OCI-M2 (cell line): ENCODE data around the gene HHAT.

ENCODE experiments used
- DNase-seq: peaks from one replicate; lab custom pipeline; 2025; ENCODE audit not compliant: unreplicated experiment; lab: John Stamatoyannopoulos, UW

The HHAT gene

DNA sequence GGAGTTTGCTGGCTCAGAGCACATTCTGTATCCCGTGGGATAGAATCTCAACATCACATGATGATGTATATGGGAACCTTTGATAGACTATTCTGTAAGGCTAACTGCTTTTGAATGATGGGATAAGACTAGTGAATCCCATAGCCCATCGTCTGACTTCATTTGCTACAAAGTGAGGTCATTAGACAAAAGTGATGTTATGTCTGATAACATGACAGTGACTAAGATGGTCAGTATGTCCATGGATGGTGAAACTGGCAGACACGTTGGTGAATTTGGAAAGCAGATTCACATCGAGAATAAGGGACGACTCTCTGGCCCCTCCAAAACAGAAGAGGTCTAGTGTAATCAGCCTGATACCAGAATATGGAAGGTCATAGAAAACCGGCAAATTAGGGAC, 108.4 kb downstream of the HHAT start:
- DNase-seq, result no peak

DNA sequence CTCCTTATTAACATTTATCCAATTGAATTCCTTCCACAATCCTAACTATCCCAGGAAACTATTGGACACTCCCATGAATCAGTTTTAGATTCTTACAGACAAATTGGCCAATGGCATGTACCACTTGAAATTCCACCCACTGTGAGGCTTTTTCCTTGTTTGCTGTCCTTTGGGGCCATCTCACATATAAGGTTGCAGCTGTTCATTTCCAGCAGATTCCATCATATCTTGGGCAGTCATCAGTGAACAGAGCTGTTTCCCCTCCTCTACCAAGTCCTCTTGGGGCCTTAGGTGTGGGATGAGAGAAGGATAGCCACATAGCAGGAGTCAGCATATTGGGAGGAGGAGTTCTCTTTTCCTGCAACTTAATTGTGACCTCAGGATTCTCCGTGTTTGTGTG, 109.1 kb downstream of the HHAT start:
- no peak for DNase-seq

DNA sequence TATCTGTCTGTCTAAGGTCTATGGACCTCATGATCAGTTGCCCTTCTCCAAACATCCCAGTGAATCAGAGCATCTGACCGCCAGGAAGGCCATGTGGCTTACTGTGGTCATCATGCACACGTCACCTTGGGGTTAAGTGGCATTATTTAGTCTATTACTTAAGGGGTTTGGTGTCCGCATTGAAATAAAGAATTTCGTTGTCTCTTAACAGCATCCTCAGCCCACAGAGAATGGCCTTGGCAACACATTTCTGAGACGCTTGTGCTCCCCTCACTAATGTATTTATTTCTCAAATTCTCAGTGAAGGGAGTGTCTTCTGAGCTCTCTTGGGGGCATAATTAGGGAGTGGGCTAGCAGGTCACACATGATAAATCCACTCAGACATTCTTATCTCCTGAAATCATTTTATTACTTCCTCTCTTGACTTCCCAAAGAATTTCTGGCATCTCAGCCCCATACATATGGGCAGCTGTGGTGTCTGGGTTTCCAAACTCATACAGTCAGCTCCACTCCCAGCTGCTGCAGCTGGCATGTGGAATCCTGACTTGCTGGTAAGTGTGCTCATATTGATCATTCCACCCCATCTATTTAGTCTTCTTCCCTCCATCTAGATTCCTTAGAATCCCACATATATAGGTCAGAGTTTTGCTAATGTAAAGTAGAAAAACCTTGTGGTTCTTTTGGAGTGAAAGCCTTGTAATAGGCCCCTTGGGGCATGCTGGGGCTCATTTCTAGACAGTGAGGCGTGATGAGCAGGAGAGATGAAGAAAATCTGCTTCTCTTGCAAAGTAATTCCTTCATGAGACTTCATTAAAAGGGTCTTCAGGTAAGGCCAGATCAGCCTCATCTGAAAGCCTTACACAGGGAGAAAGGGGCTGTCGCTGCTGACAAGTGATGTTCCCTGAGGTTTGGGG, 110.5 kb downstream of the HHAT start:
- DNase-seq, result no peak

DNA sequence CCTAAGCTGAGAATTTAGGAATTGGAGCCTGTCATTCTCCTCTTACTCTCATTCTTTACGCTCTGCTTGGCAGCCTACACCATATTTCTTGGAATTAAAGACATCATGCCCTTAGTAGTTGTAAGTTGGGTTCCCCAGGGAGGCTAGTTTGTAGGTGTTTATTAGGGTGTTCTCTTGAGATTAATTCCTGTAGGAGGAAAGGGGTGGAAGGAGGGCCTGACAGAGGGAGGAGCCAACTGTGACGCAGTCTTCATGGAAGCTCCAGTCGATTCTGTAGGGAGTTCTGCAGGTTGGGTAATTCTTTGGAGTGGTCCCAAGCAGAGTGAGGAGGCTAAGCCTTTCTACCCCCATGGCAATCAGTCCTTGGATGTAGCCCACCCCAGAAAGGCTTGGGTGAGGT, 111.4 kb downstream of the HHAT start:
- no peak for DNase-seq

DNA sequence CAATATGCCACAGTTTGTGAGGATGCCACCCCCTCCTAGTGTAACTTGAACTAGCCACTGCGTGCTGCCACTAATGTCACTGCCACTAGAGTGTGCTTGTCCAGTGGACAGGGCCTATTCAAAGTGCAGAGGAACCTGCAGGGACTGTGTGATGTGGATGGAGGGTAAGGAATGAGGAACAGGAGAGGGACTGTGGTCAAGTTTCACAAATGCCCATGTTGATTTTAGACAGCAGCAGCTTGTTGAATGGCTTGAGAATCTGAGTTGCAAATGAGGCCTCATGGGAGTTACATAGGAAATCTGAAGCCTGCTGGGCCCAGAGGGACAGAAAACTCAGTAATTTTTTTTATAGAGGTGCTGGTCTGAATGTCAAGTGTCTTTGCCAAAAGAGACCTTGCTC, 112.3 kb downstream of the HHAT start:
- DNase-seq, result no peak

DNA sequence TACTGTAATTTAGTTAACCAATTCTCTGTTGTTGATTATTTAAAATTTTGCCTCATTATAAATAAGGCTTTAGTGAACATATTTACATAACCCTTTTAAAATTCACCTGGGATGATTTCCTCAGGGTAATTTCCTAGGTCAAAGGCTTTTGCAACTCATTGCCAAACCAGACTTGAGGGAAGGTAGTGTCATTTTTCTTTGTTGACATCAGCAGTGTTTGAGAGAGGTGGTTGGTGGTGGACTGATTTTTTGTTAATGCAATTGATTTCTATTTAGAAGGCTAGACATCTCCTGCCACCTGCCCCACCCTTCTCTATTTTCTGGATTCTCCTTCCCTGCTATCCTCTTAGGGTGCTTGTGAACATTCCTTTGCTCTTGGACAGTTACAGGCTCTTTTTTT, 116.8 kb downstream of the HHAT start:
- DNase-seq, result no peak

DNA sequence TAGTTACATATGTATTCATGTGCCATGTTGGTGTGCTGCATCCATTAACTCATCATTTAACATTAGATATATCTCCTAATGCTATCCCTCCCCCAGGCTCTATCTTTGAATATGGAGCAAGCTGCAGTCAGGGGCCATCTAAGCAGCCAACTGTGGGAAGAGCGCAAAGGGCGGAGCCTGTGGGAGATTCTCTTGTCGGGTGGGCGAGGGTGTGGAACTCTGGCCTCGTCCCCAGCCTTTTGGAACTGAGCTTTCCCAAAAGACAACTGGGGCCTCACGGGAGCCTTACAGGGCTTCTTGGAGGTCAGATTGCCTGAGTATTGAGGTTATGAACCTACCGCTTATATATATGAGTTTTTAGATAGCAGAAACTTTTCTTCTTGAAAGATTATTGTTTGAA, 117.2 kb downstream of the HHAT start:
- DNase-seq, result no peak

DNA sequence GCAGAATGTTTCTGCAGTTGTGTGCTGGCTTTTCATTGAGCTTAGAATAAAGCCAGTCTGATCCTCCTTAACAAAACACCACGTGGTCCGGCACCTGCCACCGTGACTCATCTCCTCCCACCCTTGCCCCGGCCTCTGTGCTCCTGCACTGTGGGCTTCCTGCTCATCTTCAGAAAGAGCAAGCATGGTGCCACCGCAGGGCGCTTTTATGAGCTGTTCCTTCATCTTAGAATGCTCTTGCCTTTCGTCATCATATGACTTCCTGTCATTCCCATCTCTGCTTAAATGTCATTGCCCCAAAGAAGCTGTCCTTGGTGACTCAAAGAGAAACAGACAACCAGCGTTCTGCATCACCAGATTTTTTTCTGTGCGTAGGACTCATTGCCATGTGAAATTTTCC, 117.8 kb downstream of the HHAT start:
- no peak for DNase-seq

DNA sequence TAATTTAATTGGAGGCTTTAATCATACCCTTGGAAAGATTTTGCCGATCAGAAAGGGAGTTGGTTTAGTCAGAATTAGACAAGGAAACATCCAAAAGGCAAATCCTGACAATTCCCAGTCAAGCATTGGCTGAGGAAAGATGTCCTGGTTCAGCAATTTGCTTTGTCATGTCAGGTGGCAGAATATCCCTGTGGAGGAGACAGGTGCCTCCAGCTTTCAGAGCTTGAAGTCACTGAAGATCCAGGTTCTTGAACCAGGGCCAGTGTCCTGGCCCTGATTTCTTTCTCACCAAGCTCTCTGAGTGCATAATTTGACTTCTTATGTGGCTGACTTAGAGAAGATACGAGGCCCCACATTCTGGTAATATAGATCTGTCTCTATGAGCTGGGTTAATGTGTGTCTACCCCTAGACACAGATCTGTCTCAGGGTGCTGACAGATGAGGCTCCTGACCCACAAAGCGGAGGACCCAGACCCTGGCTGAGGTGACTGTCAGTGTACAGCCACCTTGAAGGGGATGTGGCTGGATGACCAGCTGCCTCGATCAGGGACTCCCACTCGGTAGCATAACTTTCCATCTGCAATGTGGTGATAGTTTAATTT, 118.9 kb downstream of the HHAT start:
- DNase-seq, result no peak

DNA sequence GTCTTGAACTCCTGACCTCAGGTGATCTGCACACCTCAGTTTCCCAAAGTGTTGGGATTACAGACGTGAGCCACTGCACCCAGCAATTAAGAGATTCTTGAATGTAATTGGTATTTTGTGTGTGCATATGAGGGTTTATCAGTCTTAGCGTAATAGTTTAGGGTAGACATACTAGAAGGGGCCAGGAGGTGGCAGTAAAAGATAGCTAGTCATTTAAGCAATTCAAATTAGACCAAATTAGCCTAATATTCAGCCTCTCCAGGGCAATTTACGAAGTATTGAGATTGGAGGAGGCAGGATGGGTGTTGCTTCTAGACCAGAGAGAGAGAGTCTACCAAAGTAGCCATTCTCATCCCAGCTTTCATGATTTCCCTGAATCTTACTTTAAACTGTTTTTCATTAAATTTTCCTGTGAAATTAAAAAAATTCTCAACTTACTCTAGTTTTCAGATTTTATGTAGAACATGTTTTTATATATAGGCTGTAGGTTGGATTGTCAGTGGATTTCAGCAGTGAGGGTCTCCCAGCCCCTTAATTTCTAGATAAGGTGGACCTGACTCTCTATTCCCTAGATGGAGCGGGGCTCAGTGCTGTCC, 119.7 kb downstream of the HHAT start:
- DNase-seq, result no peak

DNA sequence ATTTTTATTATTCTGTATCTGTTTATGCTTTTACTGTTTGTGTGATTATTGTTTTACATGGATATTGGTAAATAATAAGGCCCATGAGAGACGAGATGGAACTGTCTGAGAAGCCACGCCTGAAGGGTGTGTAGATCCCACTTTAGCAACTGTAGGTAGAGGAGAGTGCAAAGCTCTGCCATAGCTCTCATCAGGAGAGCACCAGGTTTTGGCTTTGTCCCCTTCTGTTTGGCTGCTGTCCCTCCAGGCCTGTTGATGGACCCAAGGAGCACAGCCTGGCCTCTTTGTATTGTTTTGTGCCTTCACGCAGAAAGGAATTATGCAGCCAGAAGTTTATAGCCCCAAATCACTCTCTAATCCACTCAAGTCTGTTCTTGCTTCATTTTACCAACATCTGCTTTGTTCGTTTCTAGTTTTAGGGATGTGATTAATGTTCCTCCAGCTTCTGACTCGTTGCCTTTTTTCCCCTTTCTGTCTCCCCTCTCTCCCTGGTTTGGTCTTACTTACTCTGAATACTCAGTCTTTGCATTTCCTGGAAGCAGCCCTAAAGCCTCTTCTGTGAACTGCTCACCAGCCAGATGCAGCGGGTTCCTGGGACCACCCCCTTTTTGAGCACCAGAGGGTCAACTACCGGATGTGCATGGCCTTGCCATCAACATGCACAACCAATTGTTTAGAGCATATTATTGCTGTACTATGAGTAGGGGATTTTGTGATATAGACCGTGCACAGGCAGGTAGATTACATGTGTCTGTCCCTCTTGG, 127.3 kb downstream of the HHAT start:
- DNase-seq, result no peak

DNA sequence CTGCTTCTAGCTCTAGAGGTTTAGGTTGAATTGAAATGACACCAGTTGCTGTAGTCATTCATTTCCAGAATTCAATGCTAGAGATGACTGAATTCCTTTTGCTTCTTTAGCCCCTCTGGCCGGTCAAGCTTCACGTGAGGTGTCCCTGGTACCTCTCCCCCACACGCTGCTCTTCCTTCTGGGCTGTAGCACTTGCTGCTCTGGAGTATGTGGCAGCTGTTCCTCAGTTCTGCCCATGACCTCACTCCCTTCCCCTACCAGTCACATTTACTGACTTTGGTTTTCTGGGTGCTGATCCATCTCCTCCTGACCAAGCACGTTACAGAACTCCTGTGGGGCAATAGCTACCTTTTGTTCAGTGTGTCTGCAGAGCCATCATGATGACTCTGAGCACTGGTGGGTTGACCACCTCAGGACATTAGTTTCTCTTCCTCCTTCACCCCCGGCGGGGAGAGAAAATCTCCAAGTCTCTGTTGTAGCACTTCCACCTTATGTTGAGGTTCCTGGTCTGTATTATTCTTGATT, 128.1 kb downstream of the HHAT start:
- DNase-seq, result no peak

DNA sequence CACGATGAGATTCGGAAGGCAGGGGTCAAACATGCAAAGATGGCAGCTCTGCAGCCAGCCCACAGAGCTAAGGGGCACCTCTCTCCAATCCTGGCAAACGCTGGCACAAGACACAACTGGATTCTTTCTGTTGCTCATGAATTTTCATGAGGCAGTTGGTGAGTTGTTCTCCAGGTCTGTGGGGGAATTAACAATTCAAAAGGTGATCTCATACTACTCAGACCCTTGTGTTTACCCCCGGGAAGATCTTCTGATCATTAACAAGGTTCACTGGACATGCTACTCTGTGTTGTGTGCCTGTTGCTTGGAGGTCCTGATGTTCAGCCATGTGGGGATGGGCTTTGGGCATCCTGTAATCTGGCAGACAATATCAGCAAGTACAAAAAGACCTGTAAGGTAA, 128.9 kb downstream of the HHAT start:
- DNase-seq, result no peak

DNA sequence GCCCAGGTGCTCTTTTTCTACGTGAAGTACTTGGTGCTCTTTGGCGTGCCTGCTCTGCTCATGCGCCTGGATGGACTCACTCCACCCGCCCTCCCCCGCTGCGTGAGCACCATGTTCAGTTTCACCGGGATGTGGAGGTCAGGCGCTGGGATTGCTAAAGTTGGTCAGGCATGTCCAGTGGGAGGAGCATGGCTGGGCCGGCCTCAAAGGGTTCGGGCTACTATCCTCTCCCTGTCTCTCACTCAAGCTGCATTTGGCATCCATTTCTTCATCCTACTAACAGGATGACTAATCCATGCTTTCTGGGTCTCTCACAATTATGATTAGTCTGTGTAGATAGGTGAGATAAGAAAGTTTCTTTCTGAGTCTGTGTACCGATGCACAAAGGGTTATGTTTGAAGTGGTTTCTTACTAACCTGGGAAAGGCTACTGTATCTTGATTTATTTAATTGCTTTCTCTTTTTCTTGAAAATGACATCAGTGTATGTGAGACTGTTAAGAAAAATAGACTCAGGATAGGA, 135.9 kb downstream of the HHAT start:
- no peak for DNase-seq

DNA sequence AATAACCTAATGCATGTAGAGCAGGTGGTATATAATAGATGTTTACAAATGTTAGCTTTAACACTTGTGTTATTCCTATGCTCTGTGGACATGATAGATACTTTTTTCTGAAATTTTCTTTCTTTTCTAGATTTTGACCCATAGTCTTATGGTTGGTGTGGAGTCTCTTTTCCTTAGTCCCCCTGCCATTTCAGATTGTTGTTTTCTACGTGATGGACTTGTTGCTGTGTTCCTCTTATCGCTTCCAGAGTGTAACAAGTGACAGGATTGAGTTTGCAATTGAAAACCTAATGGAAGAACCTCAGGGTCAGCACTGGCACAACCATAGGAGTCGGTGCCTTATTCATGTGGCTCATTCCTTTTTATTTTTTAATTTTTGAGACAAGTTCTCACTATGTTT, 136.4 kb downstream of the HHAT start:
- no peak for DNase-seq

DNA sequence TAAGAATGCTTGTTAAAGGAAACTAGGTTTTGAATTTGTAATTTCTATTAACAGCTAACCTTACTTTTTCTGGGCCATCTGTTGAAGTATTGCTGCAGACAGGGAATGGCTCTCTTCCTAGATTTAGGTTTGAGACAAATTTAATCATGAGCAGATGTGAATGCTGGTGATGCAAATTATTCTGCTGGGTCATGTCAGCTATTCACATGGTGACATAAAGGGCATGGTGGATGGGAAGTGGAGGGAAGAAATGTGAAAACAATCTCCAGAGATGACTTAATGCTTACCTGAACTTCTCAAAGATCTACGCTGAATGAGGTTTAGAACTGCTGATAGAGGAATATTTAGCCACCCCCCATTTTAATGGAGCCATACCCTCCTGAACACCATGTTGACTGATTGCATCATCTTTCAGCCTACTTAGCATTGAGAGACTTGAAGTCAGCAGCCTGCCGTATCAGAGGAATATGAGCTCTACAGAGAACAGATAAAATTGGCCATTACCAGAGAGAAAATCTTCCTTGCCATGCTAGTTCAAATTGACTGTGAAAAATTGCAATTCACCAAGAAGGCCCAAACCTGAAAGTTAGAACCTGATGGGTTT, 138.8 kb downstream of the HHAT start:
- no peak for DNase-seq

DNA sequence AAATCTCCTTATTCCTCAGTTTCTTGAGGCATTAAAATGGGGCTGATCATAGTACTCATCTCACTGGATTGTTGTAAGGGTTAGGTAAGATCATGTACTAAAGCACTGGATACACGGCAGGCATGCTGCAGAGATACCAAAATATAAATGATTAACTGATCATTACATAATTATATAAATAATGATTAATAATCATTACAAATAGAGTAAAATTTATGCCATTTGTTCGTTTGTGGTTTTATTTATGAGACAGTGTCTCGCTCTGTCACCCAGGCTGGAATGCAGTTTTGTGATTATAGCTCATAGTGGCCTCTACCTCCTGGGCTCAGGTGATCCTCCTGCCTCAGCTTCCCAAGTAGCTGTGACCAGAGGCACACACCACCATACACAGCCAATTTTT, 140.7 kb downstream of the HHAT start:
- no peak for DNase-seq

DNA sequence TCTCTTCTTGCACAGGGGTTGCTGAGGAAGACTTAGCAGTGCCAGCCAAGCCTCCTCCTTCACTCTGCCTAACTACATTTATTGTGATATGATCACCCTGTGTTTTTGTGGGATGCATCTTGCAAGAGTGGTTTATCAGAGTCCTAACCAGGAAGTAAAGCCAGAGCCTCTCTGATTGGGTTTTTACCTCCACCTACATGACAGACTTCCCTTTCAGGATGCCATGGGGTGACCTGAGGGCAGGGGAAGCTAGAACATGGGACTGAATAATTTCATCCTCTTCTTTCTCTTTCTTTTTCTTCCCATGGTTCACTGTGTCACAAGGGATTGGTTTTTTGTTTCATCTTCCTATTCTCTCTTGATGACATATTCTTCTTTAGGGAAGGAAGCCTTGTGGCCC, 146.6 kb downstream of the HHAT start:
- no peak for DNase-seq

DNA sequence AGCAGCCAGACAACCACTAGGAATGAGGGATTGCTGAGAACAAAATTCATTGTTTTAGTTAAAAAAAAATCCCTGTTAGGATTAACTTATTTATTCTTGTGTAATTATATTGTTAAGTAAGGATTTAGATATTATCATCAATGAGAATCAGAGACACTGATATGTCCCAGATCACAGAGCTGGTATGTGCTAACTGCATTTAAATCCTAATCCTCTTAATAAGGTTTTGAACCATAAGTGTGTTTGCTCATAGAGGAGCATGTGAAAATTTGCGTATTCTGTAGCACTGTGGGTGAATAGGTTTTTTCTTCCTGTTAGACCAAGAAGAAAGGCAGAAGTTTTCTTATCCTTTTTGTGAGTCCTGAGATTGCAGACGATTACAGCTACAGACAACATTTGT, 147.1 kb downstream of the HHAT start:
- DNase-seq, result no peak

DNA sequence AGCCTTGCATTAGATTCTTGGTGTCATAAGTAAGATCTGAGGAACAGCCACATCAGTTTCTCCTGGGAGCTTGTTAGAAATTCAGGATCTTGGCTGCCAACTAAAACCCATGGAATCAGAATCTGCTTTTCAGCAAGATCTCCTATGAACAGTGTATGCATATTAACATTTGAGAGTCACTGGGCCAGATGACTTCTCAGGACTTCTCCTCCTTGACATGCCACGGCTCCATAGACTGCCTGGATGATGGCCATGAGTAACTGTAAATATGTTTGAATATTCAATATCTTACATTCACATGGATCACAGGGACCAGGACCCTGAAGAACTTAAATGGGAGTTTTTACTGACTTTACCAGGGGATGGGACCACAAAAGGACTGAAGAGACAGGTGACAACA, 148.0 kb downstream of the HHAT start:
- DNase-seq, result no peak
